Stimulated activated CD4-positive, alpha-beta T cell treated with anti-CD3 and anti-CD28 coated beads, Interleukin-1b, Interleukin-23, amount 100 ng/mL, for 1 hour (primary cell): ENCODE data around the gene TBC1D1.

Experiments
- DNase-seq, 2 donors: peaks; one replicate each; pipeline ENCODE4 v3.0.0-alpha.2; 2020; ENCODE audit warnings: low read depth in 2 of 2

Gene TBC1D1

GRCh38 chr4:37924946-37925345 lies 34.1 kb downstream of the TBC1D1 start:
- no peak for DNase-seq

GRCh38 chr4:37927434-37927833 lies 36.5 kb downstream of the TBC1D1 start:
- no peak for DNase-seq

DNA sequence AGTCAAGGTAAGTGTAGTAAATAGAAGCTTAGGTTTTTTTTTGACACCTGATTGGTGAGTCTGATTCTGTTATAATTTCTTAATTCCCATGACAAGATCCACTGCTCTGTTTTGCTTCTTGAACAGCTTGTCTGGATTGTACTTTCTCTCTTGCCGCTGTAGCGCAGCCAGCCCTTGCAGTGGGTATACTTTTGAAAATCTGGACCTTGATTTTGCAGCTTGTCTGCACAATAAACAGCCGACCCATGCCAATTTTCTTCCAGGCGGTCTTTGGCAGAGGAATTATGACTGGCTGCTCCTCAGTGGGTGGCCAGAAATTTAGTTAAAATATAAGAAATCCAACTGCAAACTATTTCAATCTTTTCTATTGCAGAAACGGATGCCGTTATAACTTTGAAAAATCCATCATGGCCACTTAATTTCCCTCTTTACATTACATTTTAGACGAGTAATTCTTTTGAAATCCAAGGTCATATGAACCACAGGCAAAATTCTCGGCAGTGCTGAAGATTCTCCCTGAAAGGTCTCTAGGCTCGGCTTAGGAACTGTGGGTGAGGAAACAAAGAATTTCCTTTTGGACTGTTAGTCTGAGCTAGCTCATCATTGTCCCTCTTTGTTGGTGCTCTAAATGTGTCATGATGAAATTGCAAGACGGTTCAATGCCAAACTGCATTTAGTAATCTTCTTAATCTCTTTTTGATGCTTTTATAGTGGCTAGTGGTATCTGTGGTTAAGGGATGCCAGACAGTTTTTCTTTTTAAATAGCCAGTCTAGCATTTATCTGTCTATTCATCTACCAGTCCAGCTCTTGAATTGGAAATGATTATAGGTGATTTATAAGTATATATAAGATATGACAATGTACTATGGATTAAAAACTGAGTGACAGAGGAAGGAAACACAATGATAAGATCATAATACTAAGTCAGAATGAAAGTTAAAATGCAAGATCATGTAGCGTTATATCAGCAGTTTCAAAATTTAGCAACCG lies 37.8 kb downstream of the TBC1D1 start:
- DNase-seq = no peak

DNA sequence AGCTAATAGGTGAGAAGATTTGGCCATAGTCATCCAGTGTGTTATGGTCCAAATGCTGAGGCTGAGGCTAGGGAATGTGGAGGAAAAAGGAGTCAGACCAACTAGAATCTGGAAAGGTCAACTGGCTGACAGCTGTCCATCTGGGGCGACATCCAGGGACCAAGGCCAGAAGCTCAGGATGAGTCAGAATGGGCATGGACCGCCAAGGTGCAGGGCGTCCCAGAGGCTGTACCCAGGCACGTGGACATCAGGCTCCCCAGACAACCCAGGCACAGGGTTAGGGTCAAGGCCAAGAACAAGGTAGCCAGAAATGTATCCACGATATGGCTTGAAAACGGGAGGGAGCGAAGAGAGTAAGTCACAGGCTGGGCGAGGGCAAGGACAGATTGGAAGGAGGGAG lies 43.2 kb downstream of the TBC1D1 start:
- DNase-seq = no peak

DNA sequence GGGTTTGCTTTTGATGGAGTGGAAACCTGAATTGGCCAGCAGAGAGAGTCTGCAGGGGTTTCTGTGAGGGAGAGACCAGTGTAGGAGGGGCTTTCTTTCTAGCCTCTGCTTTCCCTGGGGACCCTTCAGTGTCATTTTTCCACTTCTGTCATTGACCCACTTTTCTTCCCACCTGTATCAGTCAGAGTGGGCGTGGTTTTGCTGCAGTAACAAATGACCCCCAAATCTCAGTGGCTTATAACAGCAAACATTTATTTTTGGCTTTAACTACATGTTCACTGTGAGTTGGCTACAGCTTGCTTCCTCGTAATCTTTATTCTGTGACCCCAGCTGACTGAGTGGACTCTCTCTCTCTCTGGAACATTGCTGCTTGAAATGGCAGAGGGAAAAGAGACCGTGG lies 43.7 kb downstream of the TBC1D1 start:
- no peak for DNase-seq

- DNase-seq = no peak
These were observed 44.1 kb downstream of the TBC1D1 start for GRCh38 chr4:37935026-37935425.

DNA sequence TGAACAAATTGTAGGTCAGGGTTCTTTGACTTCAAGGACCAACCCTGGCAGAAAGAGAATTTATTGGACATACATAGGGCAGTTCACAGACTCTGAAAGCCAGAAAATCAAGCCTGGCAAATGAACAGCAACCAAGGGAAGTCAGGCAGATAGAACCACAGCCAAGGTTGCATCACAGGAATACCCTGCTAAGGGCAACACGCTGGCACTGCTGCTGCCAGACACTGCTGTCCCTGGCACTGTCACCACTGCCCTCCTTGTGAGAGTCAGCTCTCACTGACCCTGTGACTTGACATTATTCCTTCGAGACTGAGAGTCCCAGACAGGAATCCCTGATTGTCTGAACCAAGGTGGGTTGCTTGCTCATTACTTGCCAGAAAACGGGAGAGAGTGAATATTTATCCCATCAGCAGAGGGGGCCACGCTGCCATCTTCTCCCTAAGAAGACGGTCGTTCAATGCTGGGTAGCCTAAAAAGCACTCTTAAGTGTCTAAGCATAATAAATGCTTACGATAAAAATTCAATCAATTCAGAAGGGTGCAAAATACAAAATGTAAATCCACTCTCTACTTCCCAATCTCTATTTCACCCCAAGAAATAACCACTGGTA lies 46.1 kb downstream of the TBC1D1 start:
- DNase-seq = no peak

GRCh38 chr4:37938208-37938607 lies 47.3 kb downstream of the TBC1D1 start:
- no peak for DNase-seq

GRCh38 chr4:37946503-37947179 lies 55.8 kb downstream of the TBC1D1 start:
- DNase-seq = no peak

DNA sequence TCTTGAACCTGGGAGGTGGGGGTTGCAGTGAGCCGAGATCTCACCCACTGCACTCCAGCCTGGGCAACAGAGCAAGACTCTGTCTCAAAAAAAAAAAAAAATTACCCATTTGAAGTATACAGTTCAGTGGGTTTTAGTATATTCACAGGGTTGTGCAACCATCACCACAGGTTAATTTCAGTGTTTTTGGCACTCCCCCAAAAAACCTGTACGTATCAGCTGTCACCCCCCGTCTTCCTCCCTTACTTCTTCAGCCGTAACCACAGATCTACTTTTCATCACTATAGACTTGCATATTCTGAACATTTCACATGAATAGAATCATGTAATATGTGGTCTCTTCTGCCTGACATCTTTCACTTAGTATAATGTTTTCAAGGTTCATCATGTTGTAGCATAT lies 57.7 kb downstream of the TBC1D1 start:
- no peak for DNase-seq

DNA sequence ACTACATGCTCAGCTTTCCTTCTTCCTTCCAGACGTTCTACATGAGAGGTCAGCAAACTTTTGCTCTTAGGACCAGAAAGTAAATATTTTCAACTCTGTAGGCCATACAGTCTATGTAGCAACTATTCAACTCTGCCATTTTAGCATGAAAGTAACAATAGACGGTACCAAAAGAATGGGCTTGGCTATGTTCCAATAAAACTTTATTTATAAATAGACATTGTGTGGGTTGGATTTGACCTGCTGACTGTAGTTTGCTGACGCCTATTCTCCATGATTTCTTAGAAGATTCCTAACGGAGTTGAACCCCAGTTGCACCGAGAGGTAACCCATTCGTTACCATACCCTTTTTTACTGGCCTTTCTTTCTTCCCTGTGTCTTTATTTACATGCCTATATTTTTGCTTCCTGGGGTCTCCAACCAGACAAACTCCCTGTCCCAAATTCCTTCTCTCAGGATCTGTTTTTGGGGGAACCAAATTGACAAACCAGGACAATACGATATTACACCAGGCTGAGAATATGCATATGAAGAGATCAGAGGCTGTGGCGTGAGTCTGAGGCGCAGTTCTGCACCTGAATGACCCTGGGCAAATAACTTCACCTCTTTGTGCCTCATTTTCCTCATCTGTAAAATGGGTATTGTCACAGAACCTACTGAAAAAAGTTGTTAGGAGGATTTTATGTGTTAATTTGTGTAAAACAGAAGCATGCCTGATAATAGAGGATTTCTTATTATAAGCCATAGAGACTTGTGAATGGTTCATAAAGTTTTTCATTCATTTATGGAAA lies 58.9 kb downstream of the TBC1D1 start:
- no peak for DNase-seq

DNA sequence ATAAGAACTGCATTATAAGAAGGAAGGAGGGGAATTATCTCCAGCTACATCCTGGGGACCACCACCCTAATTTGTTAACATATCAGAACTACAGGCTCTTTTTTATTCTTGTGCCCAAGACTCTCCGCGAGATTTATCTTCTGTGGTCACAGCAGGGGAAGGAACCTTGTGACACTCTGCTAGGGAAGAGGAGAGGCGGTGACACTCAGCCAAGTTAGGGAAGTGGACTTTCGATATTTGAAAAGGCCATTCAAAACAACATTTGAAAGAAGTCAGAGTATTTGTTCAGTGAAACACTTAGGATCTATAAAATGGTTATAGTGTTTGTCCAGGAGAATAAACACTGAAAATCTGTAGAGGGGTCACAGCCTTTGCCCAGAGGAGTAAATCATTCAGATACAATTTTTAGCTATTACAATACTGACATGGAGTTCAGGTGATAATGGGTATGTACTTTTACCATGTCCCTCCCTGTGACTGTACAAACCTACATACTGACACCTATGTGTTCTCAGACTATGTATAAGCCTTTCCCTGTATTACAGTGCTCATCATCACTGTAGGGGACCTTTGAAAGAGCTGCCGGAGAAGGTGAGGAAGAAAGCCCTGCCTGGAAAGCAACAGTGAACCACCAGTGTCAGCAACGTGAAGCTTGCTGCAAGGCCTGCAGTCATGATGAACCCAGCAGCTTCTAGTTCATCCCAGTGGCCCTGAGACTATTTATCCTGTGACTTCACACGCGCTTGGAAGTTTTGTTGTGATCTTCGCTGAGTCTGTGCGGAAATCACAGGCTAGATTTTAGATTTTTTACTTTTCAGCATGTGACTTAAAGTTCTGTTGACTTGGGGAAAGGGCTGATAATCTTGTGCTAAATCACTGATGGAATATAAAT lies 60.8 kb downstream of the TBC1D1 start:
- no peak for DNase-seq

GRCh38 chr4:37953156-37953555 lies 62.3 kb downstream of the TBC1D1 start:
- DNase-seq = no peak

DNA sequence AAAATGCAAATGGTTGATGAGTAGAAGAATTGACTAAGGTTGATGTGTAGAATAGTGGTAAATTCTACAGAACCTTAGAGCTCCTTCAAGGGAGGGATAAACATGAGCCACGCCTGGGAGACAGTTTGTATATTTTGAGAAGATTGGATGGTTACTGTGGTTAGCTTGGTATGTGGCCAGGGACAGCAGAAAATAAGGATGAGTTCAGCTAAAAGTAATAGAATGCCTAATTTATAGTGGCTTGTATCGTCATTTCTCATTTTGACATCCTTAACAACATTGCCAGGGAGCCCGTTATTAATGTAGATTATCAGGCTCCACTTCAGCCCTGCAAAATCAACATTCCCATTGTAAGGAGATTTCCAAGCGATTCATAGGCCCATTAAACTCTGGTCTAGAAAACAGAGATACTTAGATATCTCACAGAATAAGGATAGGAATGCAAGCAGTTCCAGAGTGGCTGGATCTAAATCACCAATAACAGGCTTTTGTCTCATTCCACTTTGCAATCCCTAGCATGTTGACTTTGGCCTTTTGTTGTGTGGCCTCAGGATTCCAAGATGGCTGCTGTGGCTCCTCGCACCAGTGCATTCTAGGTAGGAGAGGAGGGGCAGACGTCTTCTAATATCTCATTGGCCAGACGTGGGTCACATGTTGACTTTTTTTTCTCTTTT lies 62.9 kb downstream of the TBC1D1 start:
- no peak for DNase-seq

- no peak for DNase-seq
These were observed 66.1 kb downstream of the TBC1D1 start for GRCh38 chr4:37956941-37957340.

- no peak for DNase-seq
These were observed 68.0 kb downstream of the TBC1D1 start for GRCh38 chr4:37958932-37959331.

DNA sequence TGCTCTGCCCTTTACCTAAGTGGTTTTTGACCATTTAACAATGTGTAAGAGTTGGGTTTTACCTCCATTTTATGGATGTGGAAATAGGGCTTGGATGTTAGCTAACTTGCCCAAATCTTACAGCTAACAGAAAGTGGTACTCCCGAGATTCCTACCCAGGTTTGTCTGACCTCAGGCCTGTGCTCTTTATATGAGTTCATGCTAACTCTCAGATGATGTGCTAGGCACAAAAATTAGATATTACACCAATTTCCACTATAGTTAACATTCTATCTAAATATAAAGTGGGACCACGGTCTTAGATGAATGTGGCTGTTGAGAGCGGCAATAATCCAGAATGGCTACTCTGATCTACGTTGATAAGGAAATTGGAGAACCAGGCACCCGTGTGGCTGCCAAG lies 69.2 kb downstream of the TBC1D1 start, which contains the start of gene PTTG2:
TSS of gene PTTG2 (plus strand) at position 301 of the 400 bp plus-strand sequence. CDS start at position 338, 37 bp downstream.
- no peak for DNase-seq

GRCh38 chr4:37960679-37961450 lies 70.0 kb downstream of the TBC1D1 start:
- DNase-seq = no peak

- no peak for DNase-seq
These were observed 74.0 kb downstream of the TBC1D1 start for GRCh38 chr4:37964734-37965457.
